ENCODE results near the gene ANKRD6. TPM values are rescaled to one million over a fixed set of nuclear protein-coding genes. Genes with fewer than 3 reads are reported as not detected.
A peak's percentile ranks its signal among the peaks of the same experiment; 100 is the strongest.

ANKRD6 gene
- total RNA-seq, 1 donor from 2014 or later, result 5.5 TPM

DNA sequence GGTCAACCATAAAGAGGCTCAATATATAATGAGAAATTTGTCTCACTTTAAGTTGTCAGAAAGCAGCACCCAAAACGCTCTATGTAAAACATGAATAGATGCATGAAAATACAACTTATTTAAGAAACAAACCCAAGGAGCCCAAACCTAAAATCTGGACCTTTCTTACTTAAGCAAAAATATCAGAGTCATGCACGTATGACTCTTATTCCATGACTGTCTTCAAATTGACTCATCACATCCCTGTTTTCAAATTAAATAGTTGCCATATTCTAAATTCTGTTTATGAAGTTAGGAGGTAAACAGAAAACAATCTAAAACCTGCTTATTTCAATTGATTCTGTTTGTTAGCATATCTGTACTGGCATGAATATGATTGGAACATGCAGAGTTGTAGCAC is 42.1 kb downstream of the ANKRD6 start:
- no peak for TF ChIP-seq CTCF (IDR thresholded peaks at IDR 0.05)
- Mint-ChIP-seq H3K27ac (ENCODE audit: unreplicated experiment) (peak overlapping the region; percentile 68), H3K4me3 (ENCODE audit: unreplicated experiment) (no peak overlapping the region), H3K27me3 (ENCODE audit: unreplicated experiment) (no peaks in the 10 kb centered on the region), H3K4me1 (ENCODE audit: unreplicated experiment) (peaks cover 12% of the 10 kb centered on the region), H3K9me3 (ENCODE audit: unreplicated experiment) (no peaks in the 10 kb centered on the region), H3K36me3 (ENCODE audit: unreplicated experiment) (no peaks in the 10 kb centered on the region)
- DNase-seq (ENCODE audit: extremely low spot score, unreplicated experiment), result no peak

DNA sequence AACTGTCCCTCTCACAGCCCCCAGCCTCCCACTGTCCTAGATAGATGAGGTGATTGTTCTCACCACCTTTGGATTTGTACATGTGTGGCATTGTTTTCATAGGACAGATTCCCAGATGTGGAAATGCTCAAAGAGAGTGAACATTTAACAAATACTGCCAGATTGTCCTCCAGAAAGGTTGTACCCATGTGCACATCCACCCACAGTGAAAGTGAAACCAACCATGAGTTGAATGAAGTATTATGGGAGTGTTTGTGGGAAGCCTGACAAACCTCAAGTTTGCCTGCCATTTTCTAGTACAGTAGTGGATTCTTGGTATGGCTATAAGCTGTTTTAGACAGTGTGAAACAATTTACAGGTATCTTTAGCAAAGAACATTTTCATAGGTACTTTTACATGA is 42.7 kb downstream of the ANKRD6 start:
- Mint-ChIP-seq H3K27me3 (ENCODE audit: unreplicated experiment) (no peaks in the 10 kb centered on the region), H3K4me3 (ENCODE audit: unreplicated experiment) (peak overlapping the region; percentile 44), H3K36me3 (ENCODE audit: unreplicated experiment) (no peaks in the 10 kb centered on the region), H3K27ac (ENCODE audit: unreplicated experiment) (peak overlapping the region; percentile 68), H3K4me1 (ENCODE audit: unreplicated experiment) (peaks cover 12% of the 10 kb centered on the region), H3K9me3 (ENCODE audit: unreplicated experiment) (no peaks in the 10 kb centered on the region)
- TF ChIP-seq CTCF (IDR thresholded peaks at IDR 0.05), result no peak
- no peak for DNase-seq (ENCODE audit: extremely low spot score, unreplicated experiment)

GRCh38 chr6:89479897-89480296 is 46.9 kb downstream of the ANKRD6 start:
- Mint-ChIP-seq H3K4me1 (ENCODE audit: unreplicated experiment) (peaks cover 33% of the 10 kb centered on the region), H3K27me3 (ENCODE audit: unreplicated experiment) (no peaks in the 10 kb centered on the region)

DNA sequence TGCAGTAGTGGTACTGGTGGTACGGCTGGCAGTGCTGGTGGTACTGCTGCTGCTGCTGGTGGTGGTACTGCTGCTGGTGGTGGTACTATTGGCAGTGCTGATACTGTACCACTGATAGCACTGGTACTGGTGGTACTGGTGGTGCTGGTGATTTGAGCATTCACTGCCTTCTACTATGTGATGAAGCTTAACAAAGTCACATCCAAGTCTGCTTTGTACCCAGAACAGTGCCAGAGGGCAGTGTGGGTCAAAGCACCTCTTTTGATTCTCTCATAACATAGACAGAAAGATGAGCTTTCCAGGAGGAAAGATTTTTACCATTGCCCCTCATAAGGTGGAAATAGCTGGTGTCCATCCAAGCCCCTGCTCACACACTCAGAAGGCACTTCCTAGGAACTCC is 48.7 kb downstream of the ANKRD6 start:
- H3K4me3 Mint-ChIP-seq (ENCODE audit: unreplicated experiment), result no peak overlapping the region
- no peaks in the 10 kb centered on the region for H3K27me3 Mint-ChIP-seq (ENCODE audit: unreplicated experiment)
- no peak for DNase-seq (ENCODE audit: extremely low spot score, unreplicated experiment)
- H3K36me3 Mint-ChIP-seq (ENCODE audit: unreplicated experiment), result no peaks in the 10 kb centered on the region
- no peak for TF ChIP-seq CTCF (IDR thresholded peaks at IDR 0.05)
- peaks cover 25% of the 10 kb centered on the region for H3K4me1 Mint-ChIP-seq (ENCODE audit: unreplicated experiment)
- H3K9me3 Mint-ChIP-seq (ENCODE audit: unreplicated experiment), result no peaks in the 10 kb centered on the region
- H3K27ac Mint-ChIP-seq (ENCODE audit: unreplicated experiment), result no peak overlapping the region

More at GRCh38 chr6:89479897-89480296, 46.9 kb downstream of the ANKRD6 start:
- Mint-ChIP-seq H3K36me3 (ENCODE audit: unreplicated experiment) (no peaks in the 10 kb centered on the region), H3K9me3 (ENCODE audit: unreplicated experiment) (no peaks in the 10 kb centered on the region), H3K27ac (ENCODE audit: unreplicated experiment) (no peak overlapping the region), H3K4me3 (ENCODE audit: unreplicated experiment) (no peak overlapping the region)
- no peak for TF ChIP-seq CTCF (IDR thresholded peaks at IDR 0.05)
- no peak for DNase-seq (ENCODE audit: extremely low spot score, unreplicated experiment)

- H3K27me3 Mint-ChIP-seq (ENCODE audit: unreplicated experiment), result no peaks in the 10 kb centered on the region
- H3K9me3 Mint-ChIP-seq (ENCODE audit: unreplicated experiment), result no peaks in the 10 kb centered on the region
- no peaks in the 10 kb centered on the region for H3K36me3 Mint-ChIP-seq (ENCODE audit: unreplicated experiment)
- no peak overlapping the region for H3K4me3 Mint-ChIP-seq (ENCODE audit: unreplicated experiment)
- DNase-seq (ENCODE audit: extremely low spot score, unreplicated experiment), result no peak
- H3K4me1 Mint-ChIP-seq (ENCODE audit: unreplicated experiment), result peaks cover 25% of the 10 kb centered on the region
- H3K27ac Mint-ChIP-seq (ENCODE audit: unreplicated experiment), result no peak overlapping the region
- TF ChIP-seq CTCF (IDR thresholded peaks at IDR 0.05), result no peak
Measured at GRCh38 chr6:89482126-89482525, 49.2 kb downstream of the ANKRD6 start.
